Tibial nerve (tissue), 4 donors: ENCODE results near the gene COBLL1. TPM values are rescaled to one million over a fixed set of nuclear protein-coding genes. Genes with fewer than 3 reads are reported as not detected.
"Not testable (repeated sequence)": the region's sequence is repeated elsewhere in the genome, so short reads cannot be mapped to it uniquely, and the experiment has no call there.

Experiments used
- DNase-seq, 2 donors: peaks; one replicate each; pipeline ENCODE4 v3.0.0-alpha.2; 2019; ENCODE audit warnings: low spot score in 2 of 2
- H3K27ac ChIP-seq, 4 donors: fragments of 200-600 bp; sonication (generic) in 3 of 4; one replicate each; pipeline ENCODE4 v1.5.1; 2017 to 2019; ENCODE audit warnings: mild to moderate bottlenecking in 1 of 4
- H3K27me3 ChIP-seq, 2 donors: fragments of 200-600 bp; sonication (generic) in 1 of 2; one replicate each; pipeline versions ENCODE4 v1.5.1 to v1.6.0; 2017 to 2019
- H3K36me3 ChIP-seq, 3 donors: fragments of 200-600 bp; sonication (generic); one replicate each; pipeline ENCODE4 v1.5.1; 2018 to 2019
- H3K4me1 ChIP-seq, 4 donors: fragments of 200-600 bp; sonication (generic) in 3 of 4; one replicate each; pipeline ENCODE4 v1.5.1; 2017 to 2019
- H3K4me3 ChIP-seq, 4 donors: fragments of 200-600 bp; sonication (generic) in 3 of 4; one replicate each; pipeline ENCODE4 v1.5.1; 2017 to 2019; ENCODE audit warnings: mild to moderate bottlenecking in 1 of 4, moderate library complexity in 1 of 4
- H3K9me3 ChIP-seq, 4 donors: fragments of 200-600 bp; sonication (generic) in 3 of 4; one replicate each; pipeline ENCODE4 v1.5.1; 2017 to 2019
- CTCF ChIP-seq, 5 experiments: fragments of 200-600 bp in 3 of 5; fragments of 450-650 bp in 2 of 5; sonication (generic) in 3 of 5; IDR thresholded peaks; one replicate each; pipeline ENCODE4 v1.5.1; 2016 to 2019; ENCODE audit warnings: antibody characterized with exemption in 5 of 5, mild to moderate bottlenecking in 3 of 5, moderate library complexity in 2 of 5
- EP300 ChIP-seq, 2 donors: sonication (generic); formaldehyde crosslinking; IDR thresholded peaks; one replicate each; pipeline ENCODE4 v1.6.1; 2017; ENCODE audit warnings: antibody characterized with exemption in 2 of 2, mild to moderate bottlenecking in 1 of 2
- POLR2A ChIP-seq, 2 donors: fragments of 450-650 bp; IDR thresholded peaks; one replicate each; pipeline ENCODE4 v1.6.1; 2017; ENCODE audit warnings: antibody characterized with exemption in 2 of 2, mild to moderate bottlenecking in 2 of 2, moderate library complexity in 2 of 2
- WGBS, 2 donors: methylation state at CpG; one replicate each; pipeline ENCODE4 v1.1.5; 2018; 5-methylcytosine and 5-hydroxymethylcytosine counted together
- total RNA-seq, 4 donors: library from RNA; depleted of rRNA; stranded (reverse); fragments of >200 nt; gene quantifications; one replicate each; pipeline ENCODE4 v1.1.0, GENCODE V29; 2016

Gene COBLL1
- total RNA-seq, 4 donors from 2014 or later, result 117 to 190 (median 146) TPM

GRCh38 chr2:164717000-164717803 is 124.4 kb downstream of the COBLL1 start:
- Histone ChIP-seq H3K27me3 (no peaks in the 10 kb centered on the region), H3K27ac (no peak overlapping the region), H3K4me3 (no peak overlapping the region), H3K36me3 (peaks cover 0 to 16% (median 0%) of the 10 kb centered on the region in 3 donors), H3K9me3 (no peaks in the 10 kb centered on the region), H3K4me1 (peaks cover 0 to 32% (median 0%) of the 10 kb centered on the region in 4 donors)
- TF ChIP-seq POLR2A (IDR thresholded peaks at IDR 0.05) (no peak), EP300 (IDR thresholded peaks at IDR 0.05) (no peak), CTCF (IDR thresholded peaks at IDR 0.05) (peak; percentile 47 to 63 (median 55))
- DNase-seq, result peak in 1 of 2 donors; percentile 28
- WGBS, 2 donors, result 55 to 56% methylated on average over 6 of the region's 6 CpGs

- Histone ChIP-seq H3K27me3 (no peaks in the 10 kb centered on the region), H3K4me3 (no peak overlapping the region), H3K27ac (no peak overlapping the region), H3K4me1 (peaks cover 0 to 13% (median 0%) of the 10 kb centered on the region in 4 donors), H3K36me3 (peaks cover 0 to 13% (median 0%) of the 10 kb centered on the region in 3 donors), H3K9me3 (no peaks in the 10 kb centered on the region)
- no peak for DNase-seq
- 83 to 94% methylated on average over 1 of the region's 1 CpG for WGBS, 2 donors
- TF ChIP-seq EP300 (IDR thresholded peaks at IDR 0.05) (no peak), CTCF (IDR thresholded peaks at IDR 0.05) (no peak), POLR2A (IDR thresholded peaks at IDR 0.05) (no peak)
These were observed 127.2 kb downstream of the COBLL1 start for GRCh38 chr2:164714471-164714870.

- DNase-seq, result no peak
- H3K36me3 ChIP-seq, result no peaks in the 10 kb centered on the region
- no peak overlapping the region for H3K4me3 ChIP-seq
- TF ChIP-seq CTCF (IDR thresholded peaks at IDR 0.05), result no peak
- no peak for TF ChIP-seq EP300 (IDR thresholded peaks at IDR 0.05)
- TF ChIP-seq POLR2A (IDR thresholded peaks at IDR 0.05), result no peak
- H3K27me3 ChIP-seq, result no peaks in the 10 kb centered on the region
- no peak overlapping the region for H3K27ac ChIP-seq
- WGBS, 2 donors, result 30 to 46% methylated on average over 1 of the region's 1 CpG
- peaks cover 0 to 10% (median 0%) of the 10 kb centered on the region in 4 donors for H3K4me1 ChIP-seq
- no peaks in the 10 kb centered on the region for H3K9me3 ChIP-seq
These were observed 129.9 kb downstream of the COBLL1 start for GRCh38 chr2:164711766-164712138.

GRCh38 chr2:164710837-164711765 is 130.5 kb downstream of the COBLL1 start:
- no peak overlapping the region for H3K4me3 ChIP-seq
- H3K9me3 ChIP-seq, result no peaks in the 10 kb centered on the region
- H3K27ac ChIP-seq, result no peak overlapping the region
- H3K36me3 ChIP-seq, result no peaks in the 10 kb centered on the region
- H3K27me3 ChIP-seq, result no peaks in the 10 kb centered on the region
- WGBS, 2 donors, result 91 to 97% methylated on average over 6 of the region's 6 CpGs
- DNase-seq, result no peak
- H3K4me1 ChIP-seq, result peaks cover 0 to 4% (median 0%) of the 10 kb centered on the region in 4 donors
- TF ChIP-seq EP300 (IDR thresholded peaks at IDR 0.05), result no peak
- TF ChIP-seq CTCF (IDR thresholded peaks at IDR 0.05), result no peak
- no peak for TF ChIP-seq POLR2A (IDR thresholded peaks at IDR 0.05)

- H3K36me3 ChIP-seq, DNase-seq, H3K9me3 ChIP-seq, H3K4me3 ChIP-seq, H3K27me3 ChIP-seq, H3K27ac ChIP-seq, H3K4me1 ChIP-seq: not testable (repeated sequence)
- WGBS, 2 donors, result 95 to 96% methylated on average over 10 of the region's 10 CpGs
These were observed 131.3 kb downstream of the COBLL1 start for GRCh38 chr2:164710252-164710836.
